Hepatocyte (in vitro differentiated cells): ENCODE data around the gene SCFD2. TPM values are rescaled to one million over a fixed set of nuclear protein-coding genes. Genes with fewer than 3 reads are reported as not detected.

Source experiments
- DNase-seq: peaks from one replicate; pipeline ENCODE4 v3.0.0-alpha.2; 2016; ENCODE audit warnings: low spot score
- H2AFZ ChIP-seq: fragments of 200-600 bp; sonication (generic); 2 replicates; pipeline ENCODE4 v1.6.0; 2016; ENCODE audit warnings: antibody characterized with exemption, mild to moderate bottlenecking
- H3K27ac ChIP-seq: fragments of 200-600 bp; sonication (generic); 2 replicates; pipeline ENCODE4 v1.5.1; 2016; ENCODE audit warnings: mild to moderate bottlenecking
- H3K27me3 ChIP-seq: fragments of 200-600 bp; sonication (generic); 2 replicates; pipeline ENCODE4 v1.6.1; 2016
- H3K36me3 ChIP-seq: fragments of 200-600 bp; sonication (generic); replicated peaks from 2 replicates; pipeline ENCODE4 v1.5.1; 2016; ENCODE audit warnings: low read depth; ENCODE audit not compliant: insufficient read depth
- H3K4me1 ChIP-seq: fragments of 200-600 bp; sonication (generic); 2 replicates; pipeline ENCODE4 v1.5.1; 2016; ENCODE audit warnings: mild to moderate bottlenecking, moderate library complexity; ENCODE audit not compliant: insufficient read depth
- H3K4me2 ChIP-seq: fragments of 200-600 bp; sonication (generic); 2 replicates; pipeline ENCODE4 v1.6.0; 2016
- H3K4me3 ChIP-seq: fragments of 200-600 bp; sonication (generic); 2 replicates; pipeline ENCODE4 v1.5.1; 2016; ENCODE audit warnings: mild to moderate bottlenecking
- H3K79me2 ChIP-seq: fragments of 200-600 bp; sonication (generic); 2 replicates; pipeline ENCODE4 v1.6.0; 2017; ENCODE audit warnings: mild to moderate bottlenecking
- H3K9me2 ChIP-seq: fragments of 200-600 bp; sonication (generic); replicated peaks from 2 replicates; pipeline ENCODE4 v1.6.0; 2017; ENCODE audit warnings: mild to moderate bottlenecking; ENCODE audit not compliant: insufficient read depth
- H3K9me3 ChIP-seq: fragments of 200-600 bp; sonication (generic); 2 replicates; pipeline ENCODE4 v1.5.1; 2016; ENCODE audit warnings: low read depth, mild to moderate bottlenecking
- H4K20me1 ChIP-seq: fragments of 200-600 bp; sonication (generic); 2 replicates; pipeline ENCODE4 v1.6.0; 2016; ENCODE audit warnings: mild to moderate bottlenecking; ENCODE audit not compliant: insufficient read depth, poor library complexity, severe bottlenecking
- CTCF ChIP-seq: fragments of 200-600 bp; sonication (generic); IDR thresholded peaks from 2 replicates; pipeline ENCODE4 v1.5.1; 2016; ENCODE audit warnings: antibody characterized with exemption, mild to moderate bottlenecking; ENCODE audit not compliant: poor library complexity
- EZH2 ChIP-seq: fragments of 200-600 bp; sonication (generic); IDR thresholded peaks from 2 replicates; pipeline ENCODE4 v1.6.1; 2016; ENCODE audit warnings: antibody characterized with exemption, mild to moderate bottlenecking, borderline replicate concordance
- EZH2phosphoT487 ChIP-seq: fragments of 200-600 bp; sonication (generic); IDR thresholded peaks from one replicate; pipeline ENCODE4 v1.6.1; 2018; ENCODE audit warnings: antibody characterized with exemption, mild to moderate bottlenecking, low read depth, moderate library complexity; ENCODE audit not compliant: unreplicated experiment, severe bottlenecking
- WGBS: methylation state at CpG from one replicate; pipeline ENCODE4 v1.1.6; 2016; ENCODE audit warnings: low lambda C conversion rate; ENCODE audit errors: missing lambda C conversion rate; 5-methylcytosine and 5-hydroxymethylcytosine counted together
- polyA plus RNA-seq: library from polyadenylated mRNA; unstranded; fragments of >200 nt; fragmentation: Nextera tagmentation; extraction: Ambion mirVana; gene quantifications from 2 replicates; pipeline ENCODE4 v1.2.1, GENCODE V29; 2016
- total RNA-seq: library from RNA; depleted of rRNA; stranded (reverse); fragments of >200 nt; gene quantifications from 2 replicates; pipeline ENCODE4 v1.2.3, GENCODE V29; 2014

SCFD2 gene
- total and polyA plus RNA-seq, 2 experiments from 2014 or later, result 8.4 to 15.7 TPM

- 98% methylated on average over 4 of the region's 4 CpGs for WGBS
- Histone ChIP-seq H3K4me3 (no peak overlapping the region), H2AFZ (no peak overlapping the region), H4K20me1 (no peaks in the 10 kb centered on the region), H3K9me2 (no peaks in the 10 kb centered on the region), H3K4me1 (peaks cover 38% of the 10 kb centered on the region), H3K4me2 (no peak overlapping the region), H3K79me2 (no peaks in the 10 kb centered on the region), H3K27me3 (no peaks in the 10 kb centered on the region), H3K9me3 (no peaks in the 10 kb centered on the region), H3K27ac (no peak overlapping the region), H3K36me3 (no peaks in the 10 kb centered on the region)
- no peak for DNase-seq
- TF ChIP-seq EZH2phosphoT487 (no peak), EZH2 (no peak), CTCF (no peak)
Observed at GRCh38 chr4:53007024-53007423, 358.8 kb downstream of the SCFD2 start.

DNA sequence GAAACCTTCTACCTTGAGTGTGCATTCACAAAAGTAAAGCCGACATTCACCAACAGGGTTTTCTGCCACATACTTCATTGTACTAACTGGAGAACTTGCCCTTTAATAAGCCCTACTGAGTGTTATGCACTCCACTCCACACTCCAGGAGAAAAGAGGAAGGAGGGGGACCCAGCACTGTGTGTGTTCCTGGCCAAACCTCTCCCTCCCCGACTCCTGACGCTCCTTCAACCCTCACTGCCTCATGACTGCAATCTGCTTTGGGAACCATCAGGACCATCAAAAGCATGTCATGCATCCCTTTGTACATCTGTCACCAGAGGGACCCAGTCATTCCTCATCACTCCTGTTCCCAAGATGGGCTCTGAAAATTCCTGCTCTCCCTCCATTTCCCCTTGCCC is 360.1 kb downstream of the SCFD2 start:
- Histone ChIP-seq H4K20me1 (no peaks in the 10 kb centered on the region), H2AFZ (no peak overlapping the region), H3K27me3 (no peaks in the 10 kb centered on the region), H3K79me2 (no peaks in the 10 kb centered on the region), H3K9me3 (no peaks in the 10 kb centered on the region), H3K36me3 (no peaks in the 10 kb centered on the region), H3K9me2 (no peaks in the 10 kb centered on the region), H3K4me1 (peaks cover 26% of the 10 kb centered on the region), H3K27ac (no peak overlapping the region), H3K4me3 (no peak overlapping the region), H3K4me2 (no peak overlapping the region)
- TF ChIP-seq EZH2phosphoT487, result no peak
- no peak for TF ChIP-seq CTCF
- no peak for TF ChIP-seq EZH2
- 90% methylated on average over 3 of the region's 3 CpGs for WGBS
- no peak for DNase-seq

DNA sequence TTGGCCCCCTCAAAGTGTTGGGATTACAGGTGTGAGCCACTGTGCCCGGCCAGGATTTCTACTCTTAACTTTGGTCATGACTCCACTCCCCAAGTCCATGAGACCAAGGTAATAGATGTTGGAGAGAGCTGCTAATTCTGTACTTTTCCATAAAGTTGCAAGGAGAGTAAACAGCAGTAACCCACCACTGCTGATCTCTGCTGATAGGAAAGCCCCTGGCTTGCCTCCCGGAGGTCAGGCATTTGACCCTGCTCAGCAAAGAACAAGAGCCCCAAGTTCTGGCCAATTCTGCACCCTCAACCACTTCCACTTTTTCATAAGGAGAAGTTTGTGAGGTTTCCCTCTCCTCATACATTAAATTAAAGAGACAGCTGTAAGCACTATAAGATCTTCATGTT is 360.7 kb downstream of the SCFD2 start:
- Histone ChIP-seq H3K36me3 (no peaks in the 10 kb centered on the region), H3K4me1 (peaks cover 21% of the 10 kb centered on the region), H3K79me2 (no peaks in the 10 kb centered on the region), H4K20me1 (no peaks in the 10 kb centered on the region), H3K9me3 (no peaks in the 10 kb centered on the region), H3K4me2 (no peak overlapping the region), H3K4me3 (no peak overlapping the region), H2AFZ (no peak overlapping the region), H3K27me3 (no peaks in the 10 kb centered on the region), H3K9me2 (no peaks in the 10 kb centered on the region), H3K27ac (no peak overlapping the region)
- TF ChIP-seq EZH2 (no peak), CTCF (no peak), EZH2phosphoT487 (no peak)
- DNase-seq, result no peak
- 45% methylated on average over 2 of the region's 2 CpGs for WGBS
